ENCODE data around the gene TNNI2. TPM values are rescaled to one million over a fixed set of nuclear protein-coding genes. Genes with fewer than 3 reads are reported as not detected.

The TNNI2 gene
- total and polyA plus RNA-seq, 2 donors (not counting 1 experiment from before 2014, with no cell fraction given) = 2.9 to 12.9 TPM

GRCh38 chr11:1851468-1852180, 12.8 kb downstream of the TNNI2 start:
- intact Hi-C loops (cut with micrococcal nuclease) = loop anchor here (1.0 to 5.0 kb wide), 6 partner anchors 11 to 1009 kb away; partner anchors contain the start of genes POLR2L, TNNT3, TSPAN4 and TSSC4
- Histone ChIP-seq H3K9ac (ENCODE audit: low read length) (peak overlapping the region; percentile 91), H3K79me2 (ENCODE audit: control insufficient read depth, insufficient read depth, low read length) (peaks cover 54% of the 10 kb centered on the region), H3K36me3 (replicated peaks in 1 of 2; ENCODE audit: control extremely low read depth in 1 of 2, control insufficient read depth in 1 of 2, extremely low read depth in 1 of 2, insufficient read depth in 2 of 2, low read length in 1 of 2) (peaks cover 0 to 18% of the 10 kb centered on the region in 2 experiments), H3K4me1 (ENCODE audit: control insufficient read depth in 2 of 2, insufficient read depth in 2 of 2, low read length in 2 of 2) (peaks cover 65 to 90% of the 10 kb centered on the region in 2 donors), H3K27ac (ENCODE audit: low read length in 2 of 2) (peak overlapping the region; percentile 94 to 99), H3K27me3 (replicated peaks in 1 of 4; ENCODE audit: control extremely low read depth in 1 of 4, control insufficient read depth in 3 of 4, insufficient read depth in 4 of 4, low read length in 3 of 4) (no peaks in the 10 kb centered on the region), H2AFZ (ENCODE audit: insufficient read depth, low read depth, low read length, poor library complexity, severe bottlenecking) (no peak overlapping the region), H4K20me1 (ENCODE audit: control insufficient read depth, insufficient read depth, low read length, poor library complexity, severe bottlenecking) (peaks cover 37% of the 10 kb centered on the region), H3K9me3 (ENCODE audit: control extremely low read depth in 1 of 3, control insufficient read depth in 2 of 3, insufficient read depth in 1 of 3, low read length in 2 of 3) (no peaks in the 10 kb centered on the region), H3K4me2 (replicated peaks; ENCODE audit: low read depth, low read length, poor library complexity, severe bottlenecking) (peak overlapping the region; percentile 94), H3K4me3 (ENCODE audit: control extremely low read depth in 1 of 5, extremely low read depth in 1 of 5, insufficient read depth in 1 of 5, low read depth in 2 of 5, low read length in 4 of 5) (peak overlapping the region in 2 of 5 experiments; percentile 7 to 95)
- POLR2A ChIA-PET = interaction anchor here (0.6 to 4.3 kb wide), 8 partner anchors 10 to 1050 kb away, joined by 4 to 28 read pairs (median 7); partner anchors contain the start of gene TNNI2
- ATAC-seq (ENCODE audit: low read depth) (no peak), DNase-seq (no peak)
- WGBS (ENCODE audit: insufficient coverage) = 91% methylated on average over 20 of the region's 21 CpGs
- CTCF ChIA-PET = interaction anchor here (0.8 to 10.2 kb wide), 12 partner anchors 12 to 300 kb away, joined by 3 to 104 read pairs (median 13); partner anchors contain the start of genes MRPL23 and TNNI2
- H3K9me3 Mint-ChIP-seq (ENCODE audit: insufficient read depth) = no peaks in the 10 kb centered on the region
- peaks cover 81% of the 10 kb centered on the region for H3K4me1 Mint-ChIP-seq
- TF ChIP-seq CTCF (IDR thresholded peaks at IDR 0.05) (no peak), EZH2 (IDR thresholded peaks at IDR 0.05; ENCODE audit: borderline replicate concordance, insufficient read depth, low read depth, low read length, poor library complexity, severe bottlenecking) (no peak)
- peak overlapping the region; percentile 97 for H3K27ac Mint-ChIP-seq
- peak overlapping the region; percentile 100 for H3K4me3 Mint-ChIP-seq
- H3K27me3 Mint-ChIP-seq = no peaks in the 10 kb centered on the region
